Stimulated activated CD4-positive, alpha-beta T cell treated with anti-CD3 and anti-CD28 coated beads, Interleukin-2, amount 100 ng/mL, for 48 hours (primary cell): ENCODE results near the gene ITPR1.

Experiments
- DNase-seq, 2 donors: peaks; one replicate each; pipeline ENCODE4 v3.0.0-alpha.2; 2020

ITPR1 gene

DNA sequence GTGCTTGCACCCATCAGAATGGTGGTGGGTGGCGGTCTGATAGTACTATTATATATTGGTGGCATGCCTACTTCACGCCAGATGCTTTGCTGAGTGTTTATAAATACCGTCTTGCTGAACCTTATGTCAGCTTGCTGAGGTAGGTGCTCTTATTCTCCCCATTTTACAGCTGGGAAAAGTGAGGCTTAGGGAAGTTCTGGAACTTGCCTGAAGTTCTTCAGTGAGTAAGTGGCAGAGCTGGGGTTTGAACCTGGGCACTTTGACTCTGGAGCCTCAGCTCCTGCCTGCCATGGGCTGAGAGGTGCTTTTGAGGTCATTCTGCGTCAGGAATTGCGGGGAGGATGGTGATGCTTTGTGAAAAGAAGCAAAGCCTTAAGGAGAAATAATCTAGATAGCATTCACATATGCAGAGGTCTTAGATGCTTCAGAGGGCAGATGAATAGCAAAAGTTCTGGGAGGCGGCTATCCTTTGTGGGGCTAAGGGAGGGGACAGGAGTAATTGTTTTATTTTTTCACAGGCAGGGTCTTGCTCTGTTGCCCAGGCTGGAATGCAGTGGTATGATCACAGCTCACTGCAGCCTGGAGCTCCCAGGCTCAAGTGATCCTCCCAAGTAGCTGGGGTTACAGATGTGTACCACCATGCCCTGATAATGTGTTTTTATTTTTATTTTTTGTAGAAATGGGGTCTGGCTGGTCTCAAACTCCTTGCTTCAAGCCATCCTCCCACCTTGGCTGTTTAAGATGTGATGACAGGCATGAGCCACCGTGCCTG lies 18.5 kb downstream of the ITPR1 start:
- no peak for DNase-seq

GRCh38 chr3:4512895-4513616 lies 19.9 kb downstream of the ITPR1 start:
- no peak for DNase-seq

- DNase-seq = no peak
Observed at GRCh38 chr3:4514321-4514720, 21.2 kb downstream of the ITPR1 start.

DNA sequence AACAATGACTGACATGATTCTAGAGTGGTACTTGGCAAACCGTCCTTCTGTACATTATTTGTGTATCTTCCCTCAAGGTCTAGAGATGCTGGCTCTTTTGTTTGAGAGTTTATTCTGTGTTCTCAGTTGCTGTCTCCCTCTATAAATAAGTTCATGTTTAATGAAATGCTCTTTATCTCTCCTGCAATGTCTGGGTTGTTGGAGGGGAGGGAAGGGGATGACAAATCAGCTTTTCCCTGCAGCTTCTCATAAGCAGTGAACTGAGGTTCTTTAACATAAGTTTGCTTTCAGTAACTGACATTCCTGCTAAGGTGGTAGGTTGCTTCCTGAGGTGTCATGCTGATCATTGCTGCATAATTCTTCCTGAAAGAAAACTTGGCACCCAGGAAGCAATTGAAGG lies 21.8 kb downstream of the ITPR1 start:
- DNase-seq = no peak

DNA sequence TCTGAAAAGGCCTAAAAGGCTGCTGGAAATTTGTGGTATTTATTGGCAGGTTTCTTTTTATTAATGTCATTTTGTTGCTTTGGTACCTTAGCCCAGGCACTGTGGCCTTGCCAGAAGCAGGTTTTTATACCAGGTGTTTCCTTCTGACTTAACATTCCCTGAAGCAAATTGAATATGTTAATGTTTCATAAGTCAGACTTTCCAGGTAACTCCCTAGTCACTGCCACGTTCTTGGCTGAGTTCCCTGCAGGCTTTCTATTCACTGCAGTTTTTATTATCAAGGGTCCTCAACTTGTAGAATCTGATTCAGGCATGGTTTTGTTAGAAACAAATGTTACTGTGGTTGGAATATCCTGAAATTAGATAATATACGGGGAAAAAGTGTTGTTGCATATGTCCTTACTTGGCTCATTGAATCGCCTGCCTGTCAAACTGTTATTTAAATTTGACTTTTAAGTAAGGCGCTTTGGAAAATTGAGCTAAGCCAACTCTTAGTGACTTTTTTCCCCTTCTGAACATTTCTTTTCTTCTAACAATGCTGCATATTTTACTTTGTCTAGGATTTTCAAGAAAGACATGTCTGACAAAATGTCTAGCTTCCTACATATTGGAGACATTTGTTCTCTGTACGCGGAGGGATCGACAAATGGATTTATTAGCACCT lies 22.9 kb downstream of the ITPR1 start:
- no peak for DNase-seq

GRCh38 chr3:4517093-4517492 lies 23.9 kb downstream of the ITPR1 start:
- DNase-seq = no peak

GRCh38 chr3:4517643-4518311 lies 24.6 kb downstream of the ITPR1 start:
- DNase-seq = no peak

DNA sequence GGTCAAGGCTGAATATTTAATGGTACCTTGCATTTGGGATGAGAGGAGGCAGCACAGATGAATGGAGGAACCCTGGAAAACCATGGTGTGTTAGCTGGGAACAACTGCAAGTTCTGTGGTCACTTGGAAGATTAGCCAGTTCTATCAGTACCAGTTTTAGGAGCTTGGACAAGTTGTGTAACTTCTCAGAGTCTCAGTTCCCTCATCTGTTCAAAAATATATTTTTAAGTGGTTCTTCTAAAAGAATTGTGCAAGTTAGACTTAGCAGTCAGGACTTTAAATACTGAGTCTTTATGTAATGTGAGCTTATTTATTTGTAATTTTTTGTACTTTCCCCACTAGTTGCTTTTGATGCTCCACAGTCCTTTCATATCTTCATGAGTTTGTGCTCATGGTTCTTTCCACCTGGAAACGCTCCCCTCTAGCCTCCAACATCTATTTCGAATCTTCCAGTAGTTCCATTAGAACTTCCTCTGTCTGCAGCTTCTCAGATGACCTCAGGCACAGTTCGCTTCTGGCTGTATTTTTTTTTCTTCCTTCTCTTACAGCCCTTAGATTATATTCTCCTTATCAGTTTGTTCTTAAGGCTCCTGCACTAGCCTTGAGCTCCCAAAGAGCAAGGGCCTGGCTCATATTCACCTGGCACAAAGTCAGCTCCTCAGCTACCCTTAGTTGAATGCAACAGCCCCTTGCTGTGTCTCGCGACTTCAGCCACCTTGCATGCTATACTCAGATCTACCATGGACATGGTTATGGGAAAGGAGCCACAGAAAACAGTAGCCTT lies 27.1 kb downstream of the ITPR1 start:
- no peak for DNase-seq

GRCh38 chr3:4522947-4523346 lies 29.8 kb downstream of the ITPR1 start:
- DNase-seq = no peak

GRCh38 chr3:4523710-4524698 lies 30.9 kb downstream of the ITPR1 start:
- no peak for DNase-seq

DNA sequence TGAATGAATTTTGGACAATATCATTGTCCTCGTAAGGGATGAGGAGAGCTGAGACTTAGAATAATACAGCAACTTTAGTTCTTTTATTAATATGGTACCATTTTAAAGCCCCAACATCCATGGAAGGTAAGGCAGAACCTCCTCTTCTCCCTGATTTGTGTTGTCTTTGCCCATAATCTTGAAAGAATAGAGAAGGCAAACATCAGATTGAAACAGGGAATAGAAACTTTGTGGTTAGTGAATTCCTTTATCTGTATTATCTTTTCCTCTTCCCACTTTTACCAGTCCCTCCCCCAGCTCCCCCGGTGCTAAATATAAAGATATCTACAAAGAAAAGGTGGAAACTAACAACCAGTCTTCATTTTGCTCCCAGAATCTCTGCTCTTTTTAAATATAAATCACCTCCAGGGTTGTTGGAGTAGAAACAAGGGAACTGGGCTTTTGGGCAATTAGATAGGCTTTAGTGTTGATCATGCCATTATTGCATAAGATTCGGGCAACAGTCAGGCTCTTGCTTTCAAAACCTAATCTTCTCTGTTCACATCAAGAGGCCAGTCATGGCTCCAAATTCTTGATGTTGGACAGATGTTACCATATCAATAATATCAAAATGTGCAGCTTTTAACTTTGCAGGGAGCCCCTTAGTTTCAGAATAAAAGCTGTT lies 32.5 kb downstream of the ITPR1 start:
- DNase-seq = no peak

DNA sequence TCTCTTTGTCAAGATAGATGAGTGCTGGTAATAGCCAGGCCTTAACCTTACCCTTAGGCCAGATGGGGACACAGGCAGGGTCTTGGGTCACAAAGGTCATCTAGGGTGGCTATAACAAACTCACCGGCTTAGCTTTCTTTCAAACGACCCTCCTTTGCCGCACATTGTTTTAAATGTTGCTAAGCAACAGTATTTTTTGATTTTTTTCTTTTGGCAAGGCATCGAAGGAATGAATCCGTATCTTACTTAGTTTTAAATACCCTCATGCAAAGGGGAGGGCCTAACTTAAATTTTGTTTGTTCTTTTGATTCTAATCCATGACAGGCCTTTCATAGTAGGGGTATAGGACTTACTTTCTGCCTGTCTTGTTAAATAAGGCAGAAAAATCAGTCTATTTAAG lies 35.2 kb downstream of the ITPR1 start:
- DNase-seq = no peak

DNA sequence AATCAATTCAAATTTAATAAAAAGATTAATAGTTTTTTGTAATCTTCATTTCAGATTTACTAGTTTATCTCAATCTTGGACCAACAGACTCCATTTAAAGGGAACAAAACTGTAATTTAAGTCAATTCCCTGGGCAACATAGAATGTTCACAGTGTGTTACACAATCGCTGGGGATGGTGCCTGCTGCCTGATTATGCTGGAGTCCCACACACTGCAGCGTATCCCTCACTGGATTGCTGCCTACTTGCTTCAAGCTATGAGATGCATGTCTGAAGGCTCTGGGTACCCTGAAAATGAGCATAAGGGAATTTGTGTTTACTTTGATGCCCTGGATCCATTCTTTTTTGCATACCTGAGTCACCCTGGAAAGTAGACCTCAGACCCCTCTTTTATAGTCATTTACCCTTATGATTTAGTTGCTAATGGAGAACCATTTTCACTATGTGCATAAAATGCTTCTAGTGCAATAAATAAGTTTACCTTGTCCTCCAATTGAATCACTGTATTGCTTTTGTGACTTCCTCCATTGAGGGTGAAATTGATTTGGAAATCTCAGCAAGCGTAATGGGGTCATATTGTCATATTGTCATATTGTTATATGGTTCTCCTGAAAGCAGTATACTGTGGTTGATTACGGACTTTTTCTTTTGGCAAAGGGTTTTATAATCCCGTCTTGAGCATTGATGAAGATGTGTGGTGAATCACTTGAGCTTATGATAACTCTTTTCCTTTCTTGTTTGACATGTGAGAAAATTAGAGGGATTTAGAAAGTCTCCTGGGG lies 35.9 kb downstream of the ITPR1 start:
- no peak for DNase-seq

- DNase-seq = no peak
Observed at GRCh38 chr3:4529876-4530588, 36.9 kb downstream of the ITPR1 start.

- DNase-seq = no peak
Observed at GRCh38 chr3:4531478-4532025, 38.4 kb downstream of the ITPR1 start.

GRCh38 chr3:4532535-4533112 lies 39.5 kb downstream of the ITPR1 start:
- DNase-seq = no peak

DNA sequence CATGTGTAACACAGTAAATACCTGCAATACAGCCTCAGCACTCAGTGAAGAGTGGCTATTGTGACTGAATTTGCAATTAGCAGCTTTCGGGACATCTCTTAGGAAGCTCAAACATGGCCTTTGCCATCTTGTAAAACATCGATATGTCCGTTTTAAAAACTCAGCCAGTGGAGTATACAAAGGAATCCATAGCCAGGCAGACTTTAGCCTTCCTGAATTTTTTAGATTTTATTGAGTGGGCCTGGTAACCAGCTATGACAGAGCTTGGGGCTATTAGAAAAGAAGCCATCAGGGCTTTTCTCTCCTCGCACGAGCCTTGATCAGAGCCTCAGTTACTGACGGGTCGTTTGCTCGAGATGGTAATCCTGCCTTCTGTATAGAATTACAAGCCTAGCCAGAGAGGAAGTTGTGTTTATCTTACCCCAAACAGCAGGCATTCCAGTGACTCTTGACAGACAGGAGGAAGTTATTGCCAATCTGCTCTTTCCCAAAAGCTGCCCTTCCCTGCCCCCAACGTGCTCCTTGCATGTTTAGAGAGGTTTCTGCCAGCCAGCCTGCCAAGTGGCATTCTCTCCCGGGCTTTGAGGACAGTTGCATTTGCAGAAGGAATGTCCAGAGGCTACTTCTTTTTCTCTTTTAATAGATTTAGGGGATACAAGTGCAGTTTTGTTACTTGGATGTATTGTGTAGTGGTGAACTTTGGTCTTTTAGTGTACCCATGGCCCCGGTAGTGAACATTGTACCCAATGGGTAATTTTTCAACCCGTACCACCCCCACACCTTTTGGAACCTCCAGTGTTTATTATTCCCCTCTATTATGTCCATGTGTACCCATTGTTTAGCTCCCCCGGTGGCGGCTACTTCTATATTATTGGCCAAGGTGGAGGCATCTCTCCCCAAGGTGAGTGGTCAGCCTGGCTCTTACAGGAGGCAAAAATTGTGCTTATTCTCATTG lies 40.6 kb downstream of the ITPR1 start:
- no peak for DNase-seq
